ENCODE data around the gene SMAD4.
"Not testable (repeated sequence)": the region's sequence is repeated elsewhere in the genome, so short reads cannot be mapped to it uniquely, and the experiment has no call there.

Gene SMAD4

GRCh38 chr18:51029694-51030536 lies at the start of gene SMAD4:
TSS of gene SMAD4 (plus strand) at chr18:51030213. CDS start at chr18:51047047, 16,834 bp downstream.
- peak; percentile 91 for DNase-seq

GRCh38 chr18:50981381-50981780 lies 48.6 kb upstream of the SMAD4 start:
- no peak for DNase-seq

DNA sequence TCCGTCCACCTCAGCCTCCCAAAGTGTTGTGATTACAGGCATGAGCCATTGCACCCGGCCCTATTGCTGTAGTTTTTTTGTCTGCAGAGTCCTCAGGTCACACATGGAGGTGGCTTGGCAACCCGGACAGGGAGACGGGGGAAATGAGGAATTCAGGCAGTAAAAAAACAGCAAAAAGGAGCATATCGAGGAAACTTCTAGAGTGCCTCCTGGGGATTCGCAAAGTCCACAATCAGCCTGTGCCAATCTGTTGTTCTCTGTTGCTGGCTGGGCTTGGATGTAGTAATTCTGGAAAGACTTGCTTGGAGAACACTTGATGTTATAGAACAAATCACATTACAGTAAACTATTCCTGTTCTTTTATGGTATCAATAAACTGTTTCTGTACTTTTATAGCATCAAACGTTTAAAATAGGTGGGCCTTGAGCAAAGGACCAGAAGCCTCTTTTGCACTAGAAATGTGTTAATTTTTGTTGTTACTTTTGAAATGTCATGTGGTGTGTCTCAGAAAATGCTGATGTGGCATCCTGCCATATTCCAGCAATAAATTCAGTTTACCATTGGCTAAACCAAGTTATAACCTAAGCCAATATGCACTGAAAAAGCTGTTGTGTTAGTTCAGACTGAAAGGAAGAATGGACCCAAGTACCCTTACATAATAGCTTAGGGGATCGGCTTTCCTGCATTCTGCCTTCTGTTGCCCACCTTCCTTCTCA lies 47.8 kb upstream of the SMAD4 start:
- no peak for DNase-seq

DNA sequence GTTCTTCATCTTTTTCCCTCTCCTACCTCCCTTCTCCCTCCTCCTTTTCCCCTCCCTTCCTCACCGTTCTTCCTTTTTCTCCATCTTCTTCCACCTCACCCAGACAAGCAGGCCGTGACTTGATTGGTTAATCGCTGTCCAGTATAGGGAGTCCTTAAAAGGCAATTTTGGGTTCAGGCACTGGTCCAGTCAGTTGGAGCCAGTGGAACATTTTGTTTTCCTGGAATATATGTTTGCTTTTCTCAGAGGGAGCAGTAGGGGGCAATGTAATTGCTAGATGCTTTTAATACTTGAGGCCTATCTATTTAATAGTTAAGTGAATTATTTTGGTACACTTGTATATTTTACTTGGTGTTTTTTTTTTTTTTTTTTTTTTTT lies 47.2 kb upstream of the SMAD4 start:
- DNase-seq = no peak

DNA sequence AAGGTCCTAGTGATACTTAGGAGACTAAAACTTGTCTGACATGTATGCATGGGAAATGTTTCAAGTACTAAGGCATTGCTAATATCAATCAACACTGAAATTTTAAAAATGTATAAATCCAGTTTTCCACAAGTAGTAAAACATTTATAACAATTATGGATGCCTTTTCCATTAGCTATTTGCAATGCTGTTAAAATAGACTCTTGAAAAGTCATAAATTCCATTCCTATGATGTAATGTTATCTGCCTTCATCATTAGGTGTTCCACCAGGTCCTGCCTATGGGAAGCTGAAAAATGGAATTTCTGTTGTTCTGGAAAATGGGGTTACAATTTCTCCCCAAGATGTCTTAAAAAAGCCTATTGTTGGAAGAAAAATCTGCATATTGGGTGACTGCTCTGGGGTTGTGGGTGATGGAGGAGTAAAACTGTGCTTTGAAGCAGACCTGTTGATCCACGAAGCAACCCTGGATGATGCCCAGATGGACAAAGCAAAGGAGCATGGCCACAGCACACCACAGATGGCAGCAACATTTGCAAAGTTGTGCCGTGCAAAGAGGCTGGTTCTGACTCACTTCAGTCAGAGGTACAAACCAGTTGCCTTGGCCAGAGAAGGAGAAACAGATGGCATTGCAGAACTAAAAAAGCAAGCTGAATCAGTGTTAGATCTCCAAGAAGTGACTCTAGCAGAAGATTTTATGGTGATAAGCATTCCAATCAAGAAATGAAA lies 43.5 kb upstream of the SMAD4 start:
- no peak for DNase-seq

DNA sequence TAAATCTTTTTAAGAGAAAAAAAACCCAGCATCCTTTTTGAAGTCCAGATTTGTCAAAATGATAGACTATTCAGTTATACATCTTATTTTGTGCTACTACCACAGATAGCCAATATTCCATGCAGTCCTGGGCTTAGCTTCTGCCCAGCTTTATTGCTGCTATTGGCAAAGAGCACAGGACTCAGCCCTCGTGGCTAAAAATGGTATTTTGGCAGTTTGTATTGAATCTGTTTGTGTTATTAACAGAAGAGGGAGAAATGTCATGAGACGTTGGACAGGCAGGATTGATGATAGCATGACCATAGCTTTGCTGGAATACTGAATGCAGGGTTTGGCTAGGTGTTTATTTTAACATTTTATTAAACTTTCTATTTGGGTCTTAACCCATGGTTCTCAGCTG lies 42.8 kb upstream of the SMAD4 start:
- no peak for DNase-seq

GRCh38 chr18:50989711-50990110 lies 40.3 kb upstream of the SMAD4 start:
- DNase-seq = no peak

- no peak for DNase-seq
Observed at GRCh38 chr18:50992351-50992762, 37.7 kb upstream of the SMAD4 start.

DNA sequence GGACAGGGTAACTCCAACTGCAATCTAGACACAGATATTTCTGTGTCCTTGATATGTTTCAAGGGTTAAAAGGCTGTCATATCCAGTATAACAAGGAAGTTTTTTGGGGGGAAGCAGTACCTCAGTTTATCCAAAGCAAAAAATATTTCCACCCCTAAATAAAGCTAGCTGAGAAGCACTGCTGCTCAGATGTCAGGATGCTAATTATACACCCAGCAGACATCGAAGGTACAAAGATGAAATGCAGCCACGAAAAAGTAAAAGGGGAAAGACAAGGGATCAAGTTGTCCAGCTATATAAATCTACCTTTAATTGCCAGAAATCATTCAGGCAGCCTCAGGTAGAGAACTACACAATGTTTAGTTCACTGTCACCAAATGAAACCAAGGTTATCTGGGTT lies 36.0 kb upstream of the SMAD4 start:
- no peak for DNase-seq

DNA sequence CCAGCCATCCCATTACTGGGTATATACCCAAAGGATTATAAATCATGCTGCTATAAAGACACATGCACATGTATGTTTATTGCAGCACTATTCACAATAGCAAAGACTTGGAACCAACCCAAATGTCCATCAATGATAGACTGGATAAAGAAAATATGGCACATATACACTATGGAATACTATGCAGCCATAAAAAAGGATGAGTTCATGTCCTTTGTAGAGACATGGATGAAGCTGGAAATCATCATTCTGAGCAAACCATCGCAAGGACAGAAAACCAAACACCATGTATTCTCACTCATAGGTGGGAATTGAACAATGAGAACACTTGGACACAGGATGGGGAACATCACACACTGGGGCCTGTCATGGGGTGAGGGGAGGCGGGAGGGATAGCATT lies 26.8 kb upstream of the SMAD4 start:
- not testable (repeated sequence) for DNase-seq

DNA sequence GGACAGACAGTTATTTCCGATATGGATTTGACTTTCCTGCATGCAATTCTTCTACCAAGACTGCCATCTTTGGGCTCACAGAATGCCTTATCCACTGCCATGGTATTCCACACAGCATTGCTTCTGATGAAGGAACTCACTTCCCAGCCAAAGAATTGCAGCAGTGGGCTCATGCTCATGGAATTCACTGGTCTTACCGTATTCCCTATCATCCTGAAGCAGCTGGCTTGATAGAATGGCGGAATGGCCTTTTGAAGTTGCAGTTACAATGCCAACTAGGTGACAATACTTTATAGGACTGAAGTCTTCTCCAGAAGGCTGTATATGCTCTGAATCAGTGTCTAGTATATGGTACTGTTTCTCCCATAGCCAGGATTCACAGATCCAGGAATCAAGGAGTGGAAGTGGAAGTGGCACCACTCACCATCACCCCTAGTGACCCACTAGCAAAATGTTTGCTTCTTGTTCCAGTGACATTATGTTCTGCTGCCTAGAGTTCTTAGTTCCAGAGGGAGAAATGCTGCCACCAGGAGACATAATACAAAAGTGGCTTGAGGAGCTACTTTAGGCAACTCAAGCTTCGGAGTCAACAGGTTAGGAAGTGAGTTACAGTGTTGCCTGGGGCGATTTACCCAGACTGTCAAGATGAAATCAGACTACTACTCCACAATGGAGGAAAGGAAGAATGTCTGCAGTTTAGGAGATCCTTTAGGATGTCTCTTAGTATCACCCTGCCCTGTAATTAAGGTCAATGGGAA lies 23.8 kb upstream of the SMAD4 start:
- no peak for DNase-seq

DNA sequence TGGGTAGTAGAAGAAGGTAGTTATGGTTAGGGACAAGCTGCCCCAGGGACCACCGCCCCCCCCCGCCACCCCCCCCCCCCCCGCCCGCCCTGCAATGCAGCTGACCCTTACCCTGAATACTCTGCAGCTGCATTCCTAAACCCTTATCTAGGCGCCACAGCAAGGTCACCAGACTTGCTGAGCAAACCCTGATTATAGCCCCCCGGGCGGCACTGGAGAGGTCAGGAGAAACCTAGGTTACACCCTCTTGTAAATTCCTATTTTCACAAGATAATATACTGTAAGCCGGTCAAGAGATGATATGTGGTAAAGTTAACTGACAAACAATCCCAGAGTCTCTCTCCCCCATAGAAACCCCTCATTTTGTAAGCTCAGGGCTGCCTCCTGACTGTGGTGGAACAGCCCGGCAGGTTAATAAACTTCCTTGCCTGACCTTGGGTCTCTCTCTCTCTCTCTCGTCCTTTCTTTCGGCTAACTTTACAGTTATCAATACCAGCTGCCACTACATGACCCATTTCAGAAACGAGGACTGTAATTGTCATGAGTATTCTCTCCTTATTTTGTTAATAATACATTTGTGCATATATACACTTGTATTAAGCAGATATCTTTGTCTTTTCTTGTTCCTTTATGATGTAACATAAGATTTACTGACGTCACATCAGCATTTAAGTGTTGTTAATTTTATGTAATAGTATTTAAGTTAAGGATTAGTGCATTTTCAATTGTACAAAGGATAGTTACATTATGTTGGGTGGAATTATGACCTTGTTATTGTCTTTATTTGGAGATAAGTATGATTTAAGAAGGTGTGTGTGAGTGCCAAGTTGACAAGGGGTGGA lies 22.8 kb upstream of the SMAD4 start:
- no peak for DNase-seq

- DNase-seq = no peak
Observed at GRCh38 chr18:51007790-51008139, 22.2 kb upstream of the SMAD4 start.

DNA sequence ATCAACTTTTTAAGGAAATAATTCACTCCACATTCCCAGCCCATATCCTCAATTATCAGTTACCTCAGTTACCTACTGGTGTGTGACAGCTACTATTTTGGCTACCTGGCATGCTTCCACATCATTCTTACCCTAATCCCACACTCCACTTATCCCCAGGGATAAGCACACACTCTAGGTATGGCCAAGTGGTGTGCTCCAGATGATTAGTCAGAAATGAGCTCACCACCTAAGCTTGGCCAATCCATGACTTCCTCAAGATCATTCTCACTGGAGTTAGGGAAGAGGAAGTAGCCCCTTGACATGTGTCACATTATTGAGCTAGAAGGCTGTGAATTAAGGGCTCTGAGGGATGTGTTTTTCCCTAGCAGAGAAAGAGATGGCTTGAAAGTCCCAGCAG lies 20.9 kb upstream of the SMAD4 start:
- peak; percentile 44 for DNase-seq

GRCh38 chr18:51010218-51010617 lies 19.8 kb upstream of the SMAD4 start:
- DNase-seq = no peak

GRCh38 chr18:51011709-51012108 lies 18.3 kb upstream of the SMAD4 start:
- DNase-seq = no peak

- DNase-seq = no peak
Observed at GRCh38 chr18:51012441-51012840, 17.6 kb upstream of the SMAD4 start.

- DNase-seq = no peak
Observed at GRCh38 chr18:51013259-51013658, 16.8 kb upstream of the SMAD4 start.

GRCh38 chr18:51017140-51017879 lies 12.7 kb upstream of the SMAD4 start:
- DNase-seq = no peak

- DNase-seq = no peak
Observed at GRCh38 chr18:51020536-51020935, 9.5 kb upstream of the SMAD4 start.

GRCh38 chr18:51021226-51021965 lies 8.6 kb upstream of the SMAD4 start:
- DNase-seq = no peak
